H1 (cell line): ENCODE results near the gene UROC1. TPM values are rescaled to one million over a fixed set of nuclear protein-coding genes. Genes with fewer than 3 reads are reported as not detected.

Experiments used
- CTCF ChIA-PET: fragments of 300-600 bp; sonication (Branson Sonifier 250); formaldehyde crosslinking; loops from one replicate; lab custom pipeline; 2021; ENCODE audit not compliant: partially characterized antibody; lab: Charles Lee
- POLR2A ChIA-PET: fragments of 300-600 bp; sonication (Branson Sonifier 250); formaldehyde crosslinking; loops from one replicate; lab custom pipeline; 2021; ENCODE audit warnings: inconsistent platforms; ENCODE audit not compliant: partially characterized antibody; lab: Charles Lee
- DNase-seq, 2 experiments: peaks; one replicate each; pipeline versions ENCODE4 v3.0.0 to v3.0.0-alpha.2; 2010 to 2022; ENCODE audit warnings: low spot score in 2 of 2, low read depth in 1 of 2, mixed read lengths in 1 of 2
- FAIRE-seq: peaks from 2 replicates; lab custom pipeline; 2011; peaks lifted over from hg19 to GRCh38; lab: Jason Lieb, UNC
- H2AFZ ChIP-seq: 2 replicates; pipeline ENCODE4 v1.8.1; 2012; ENCODE audit warnings: low read length, inconsistent platforms
- H2AK5ac ChIP-seq: 2 replicates; pipeline ENCODE4 v1.6.1; 2013; ENCODE audit warnings: low read depth, low read length
- H2BK120ac ChIP-seq: replicated peaks from 2 replicates; pipeline ENCODE3; 2013; ENCODE audit warnings: low read depth, low read length, inconsistent platforms
- H2BK12ac ChIP-seq: 2 replicates; pipeline ENCODE4 v1.6.1; 2013; ENCODE audit warnings: low read depth, low read length
- H2BK15ac ChIP-seq: 2 replicates; pipeline ENCODE4 v1.6.1; 2013; ENCODE audit warnings: low read length
- H2BK20ac ChIP-seq: 2 replicates; pipeline ENCODE4 v1.6.1; 2013; ENCODE audit warnings: low read length
- H2BK5ac ChIP-seq: 2 replicates; pipeline ENCODE4 v1.6.1; 2013; ENCODE audit warnings: low read depth, low read length
- H3K14ac ChIP-seq: 2 replicates; pipeline ENCODE4 v1.6.1; 2013; ENCODE audit warnings: inconsistent platforms; ENCODE audit not compliant: insufficient read length
- H3K18ac ChIP-seq: 2 replicates; pipeline ENCODE4 v1.6.1; 2013; ENCODE audit warnings: low read length; ENCODE audit errors: extremely low read depth
- H3K23ac ChIP-seq: 2 replicates; pipeline ENCODE4 v1.6.1; 2013; ENCODE audit warnings: inconsistent platforms; ENCODE audit not compliant: insufficient read length
- H3K23me2 ChIP-seq: 2 replicates; pipeline ENCODE4 v1.6.1; 2013; ENCODE audit warnings: low read depth, low read length
- H3K27ac ChIP-seq: 2 replicates; pipeline ENCODE4 v1.6.1; 2011; ENCODE audit warnings: low read depth, low read length, inconsistent platforms
- H3K27me3 ChIP-seq, 4 experiments: replicated peaks in 1 of 4; 1 replicate in 1 of 4; 2 replicates in 3 of 4; pipeline versions ENCODE4 v1.6.1 to v1.8.1; 2011 to 2013; ENCODE audit warnings: low read length in 3 of 4, mild to moderate bottlenecking in 3 of 4, inconsistent platforms in 2 of 4, mixed read lengths in 2 of 4, moderate library complexity in 1 of 4; ENCODE audit not compliant: control insufficient read depth in 3 of 4, insufficient read depth in 3 of 4; ENCODE audit errors: extremely low read depth in 1 of 4
- H3K36me3 ChIP-seq, 4 experiments: 2 replicates each; pipeline versions ENCODE4 v1.6.1 to v1.8.1; 2011 to 2013; ENCODE audit warnings: mild to moderate bottlenecking in 4 of 4, low read length in 3 of 4, moderate library complexity in 2 of 4, control low read depth in 1 of 4, inconsistent platforms in 1 of 4; ENCODE audit not compliant: insufficient read depth in 4 of 4, control insufficient read depth in 2 of 4
- H3K4ac ChIP-seq: replicated peaks from 2 replicates; pipeline ENCODE3; 2013; ENCODE audit warnings: low read length, low read depth, mixed read lengths, inconsistent platforms; ENCODE audit not compliant: insufficient read length
- H3K4me1 ChIP-seq, 4 experiments: replicated peaks in 1 of 4; 1 replicate in 1 of 4; 2 replicates in 3 of 4; pipeline versions ENCODE4 v1.6.1 to v1.8.1; 2011 to 2013; ENCODE audit warnings: low read length in 3 of 4, inconsistent platforms in 2 of 4, mixed read lengths in 1 of 4; ENCODE audit not compliant: insufficient read depth in 4 of 4, control insufficient read depth in 3 of 4
- H3K4me2 ChIP-seq, 2 experiments: 2 replicates each; pipeline versions ENCODE4 v1.6.1 to v1.8.1; 2011 to 2013; ENCODE audit warnings: low read depth in 2 of 2, low read length in 2 of 2, control low read depth in 1 of 2, inconsistent platforms in 1 of 2, mild to moderate bottlenecking in 1 of 2; ENCODE audit not compliant: insufficient read depth in 1 of 2
- H3K4me3 ChIP-seq, 4 experiments: fragments of 200-600, 300-600 bp in 1 of 4; sonication (generic), shearing (Covaris generic), sonication (Bioruptor Twin) in 1 of 4; 2 replicates each; pipeline versions ENCODE4 v1.5.1 to v1.8.1; 2011 to 2016; ENCODE audit warnings: low read length in 4 of 4, low read depth in 3 of 4, control low read depth in 2 of 4, inconsistent platforms in 2 of 4, mild to moderate bottlenecking in 2 of 4, mixed read lengths in 1 of 4, moderate library complexity in 1 of 4; ENCODE audit not compliant: insufficient read depth in 2 of 4; ENCODE audit errors: extremely low read depth in 1 of 4
- H3K56ac ChIP-seq: replicated peaks from 2 replicates; pipeline ENCODE3; 2013; ENCODE audit warnings: low read depth, mild to moderate bottlenecking, mixed read lengths, low read length, inconsistent platforms; ENCODE audit not compliant: insufficient read length
- H3K79me1 ChIP-seq: 2 replicates; pipeline ENCODE4 v1.6.1; 2013; ENCODE audit warnings: low read depth, low read length, control low read depth
- H3K79me2 ChIP-seq, 2 experiments: 2 replicates each; pipeline versions ENCODE4 v1.6.1 to v1.8.1; 2012 to 2013; ENCODE audit warnings: low read length in 2 of 2, mild to moderate bottlenecking in 2 of 2, inconsistent platforms in 1 of 2; ENCODE audit not compliant: insufficient read depth in 2 of 2, control insufficient read depth in 1 of 2
- H3K9ac ChIP-seq, 4 experiments: replicated peaks in 1 of 4; 1 replicate in 1 of 4; 2 replicates in 3 of 4; pipeline versions ENCODE4 v1.6.1 to v1.8.1; 2011 to 2013; ENCODE audit warnings: low read depth in 3 of 4, low read length in 3 of 4, control low read depth in 2 of 4, mild to moderate bottlenecking in 2 of 4, moderate library complexity in 2 of 4, inconsistent platforms in 1 of 4; ENCODE audit errors: extremely low read depth in 1 of 4
- H3K9me3 ChIP-seq, 2 experiments: 2 replicates each; pipeline versions ENCODE4 v1.6.1 to v1.8.1; 2012 to 2013; ENCODE audit warnings: mild to moderate bottlenecking in 2 of 2, moderate library complexity in 2 of 2, control low read depth in 1 of 2, inconsistent platforms in 1 of 2, low read depth in 1 of 2, low read length in 1 of 2, mixed read lengths in 1 of 2; ENCODE audit not compliant: insufficient read depth in 2 of 2
- H4K20me1 ChIP-seq, 2 experiments: replicated peaks in 1 of 2; 2 replicates each; pipeline versions ENCODE3 to v1.8.1; 2011 to 2013; ENCODE audit warnings: inconsistent platforms in 2 of 2, low read length in 2 of 2, mild to moderate bottlenecking in 1 of 2; ENCODE audit not compliant: insufficient read depth in 2 of 2, control insufficient read depth in 1 of 2
- H4K5ac ChIP-seq: 2 replicates; pipeline ENCODE4 v1.6.1; 2013; ENCODE audit warnings: low read length, low read depth, mixed read lengths, inconsistent platforms; ENCODE audit not compliant: insufficient read length
- H4K8ac ChIP-seq: 2 replicates; pipeline ENCODE4 v1.8.0; 2013; ENCODE audit warnings: mild to moderate bottlenecking, moderate library complexity, low read length, inconsistent platforms; ENCODE audit not compliant: insufficient read depth; ENCODE audit errors: extremely low read depth
- H4K91ac ChIP-seq: replicated peaks from 2 replicates; pipeline ENCODE3; 2013; ENCODE audit warnings: low read length, mixed read lengths, inconsistent platforms; ENCODE audit not compliant: insufficient read length
- BCL11A ChIP-seq, 2 experiments: IDR thresholded peaks; one replicate each; pipeline ENCODE4 v1.6.1; 2011; ENCODE audit warnings: low read depth in 2 of 2, low read length in 2 of 2, mild to moderate bottlenecking in 2 of 2
- CBX8 ChIP-seq: fragments of 300-800, 300-1000 bp; sonication (generic); IDR thresholded peaks from 2 replicates; pipeline ENCODE4 v1.7.1; 2016; ENCODE audit warnings: low read depth, low read length, borderline replicate concordance
- CTCF ChIP-seq, 3 experiments: IDR thresholded peaks; 1 replicate in 2 of 3; 2 replicates in 1 of 3; pipeline versions ENCODE4 v1.5.1 to v1.6.1; 2011; ENCODE audit warnings: low read length in 3 of 3, mild to moderate bottlenecking in 3 of 3, inconsistent platforms in 2 of 3, low read depth in 1 of 3, moderate library complexity in 1 of 3; ENCODE audit not compliant: insufficient read depth in 1 of 3; ENCODE audit errors: control extremely low read depth in 1 of 3
- POLR2A ChIP-seq, 2 experiments: IDR thresholded peaks; 1 replicate in 1 of 2; 2 replicates in 1 of 2; pipeline ENCODE4 v1.6.1; 2011; ENCODE audit warnings: low read depth in 2 of 2, low read length in 2 of 2, mild to moderate bottlenecking in 2 of 2; ENCODE audit errors: control extremely low read depth in 1 of 2
- RBBP5 ChIP-seq: IDR thresholded peaks from 2 replicates; pipeline ENCODE4 v1.7.1; 2012; ENCODE audit warnings: low read depth, mild to moderate bottlenecking, inconsistent platforms, low read length, moderate library complexity, borderline replicate concordance
- SIRT6 ChIP-seq: IDR thresholded peaks from one replicate; pipeline ENCODE4 v1.7.1; 2012; ENCODE audit warnings: low read length, inconsistent platforms
- SP4 ChIP-seq: IDR thresholded peaks from 2 replicates; pipeline ENCODE4 v1.6.1; 2012; ENCODE audit warnings: low read length, inconsistent platforms
- USF2 ChIP-seq: IDR thresholded peaks from 2 replicates; pipeline ENCODE4 v1.6.1; 2011; ENCODE audit warnings: low read length, improper control_type of control experiment
- WGBS, 2 experiments: shearing (Covaris generic) in 1 of 2; methylation state at CpG; one replicate each; pipeline versions ENCODE4 v1.1.6 to v1.1.7; 2013 to 2015; ENCODE audit warnings: low lambda C conversion rate in 2 of 2, mixed read lengths in 2 of 2, inconsistent platforms in 1 of 2, low coverage in 1 of 2, missing lambda C conversion rate in 1 of 2; ENCODE audit not compliant: insufficient replicate concordance in 2 of 2, insufficient coverage in 1 of 2, insufficient read length in 1 of 2; ENCODE audit errors: extremely low coverage in 1 of 2, missing lambda C conversion rate in 1 of 2; 5-methylcytosine and 5-hydroxymethylcytosine counted together
- polyA plus RNA-seq, 7 experiments: library from polyadenylated mRNA; depleted of rRNA in 3 of 7; stranded (reverse) in 5 of 7; unstranded in 2 of 7; fragments of >200 nt in 5 of 7; fragments of 200-250 nt in 2 of 7; gene quantifications; 1 replicate in 5 of 7; 2 replicates in 1 of 7; 4 replicates in 1 of 7; pipeline versions ENCODE4 v1.2.1 to v1.2.3, GENCODE V29; 2011 to 2013; ENCODE audit warnings: missing spikeins in 2 of 7, mixed read lengths in 2 of 7
- total RNA-seq: library from RNA; stranded (reverse); fragmentation: NEBNext Ultra II Directional; extraction: Animal tissue kit (Norgen Biotek cat#: 25700); gene quantifications from 2 replicates; pipeline ENCODE4 v1.2.1, GENCODE V29; 2021
- TF ChIP-seq, protein P1 (sequence below): IDR thresholded peaks from 2 replicates; pipeline ENCODE4 v1.6.1; 2012; ENCODE audit warnings: low read length, inconsistent platforms

The UROC1 gene
- total and polyA plus RNA-seq, 2 of the 8 experiments (the other 6 are each of a cell fraction or from before 2014, with no cell fraction given): 0.03 TPM; not detected in 1

GRCh38 chr3:126528419-126528799 is 10.8 kb upstream of the UROC1 start:
- H4K20me1 ChIP-seq: peaks cover 0 to 4% of the 10 kb centered on the region in 2 experiments
- H3K56ac ChIP-seq: no peak overlapping the region
- FAIRE-seq (no peak), DNase-seq (no peak)
- no peak overlapping the region for H2BK20ac ChIP-seq
- no peak overlapping the region for H2AFZ ChIP-seq
- H3K27ac ChIP-seq: no peak overlapping the region
- H3K4ac ChIP-seq: no peak overlapping the region
- H2BK5ac ChIP-seq: no peak overlapping the region
- no peak overlapping the region for H3K4me3 ChIP-seq
- H3K4me2 ChIP-seq: no peak overlapping the region
- no peak overlapping the region for H4K91ac ChIP-seq
- peaks cover 7% of the 10 kb centered on the region; the same call in 1 of the 2 replicates for H3K23me2 ChIP-seq
- POLR2A ChIA-PET: no interaction called here
- H2BK120ac ChIP-seq: no peak overlapping the region
- H4K8ac ChIP-seq: no peak overlapping the region
- no peaks in the 10 kb centered on the region for H3K36me3 ChIP-seq
- WGBS, 2 experiments: 87% methylated on average over 5 of the region's 5 CpGs; no CpG with 5 or more reads in 1 of the 2 experiments
- no peak overlapping the region for H3K14ac ChIP-seq
- H3K4me1 ChIP-seq: peaks cover 0 to 16% (median 10%) of the 10 kb centered on the region in 4 experiments; a peak in 6 of 7 replicates
- H2BK15ac ChIP-seq: no peak overlapping the region
- no peaks in the 10 kb centered on the region for H3K79me2 ChIP-seq
- H3K27me3 ChIP-seq: peaks cover 0 to 9% (median 6%) of the 10 kb centered on the region in 4 experiments; a peak in 4 of 7 replicates
- H3K23ac ChIP-seq: no peak overlapping the region
- H4K5ac ChIP-seq: no peak overlapping the region
- no peak overlapping the region for H3K18ac ChIP-seq
- no peak overlapping the region for H2AK5ac ChIP-seq
- no peaks in the 10 kb centered on the region for H3K79me1 ChIP-seq
- no peak overlapping the region for H2BK12ac ChIP-seq
- CTCF ChIA-PET: no interaction called here
- H3K9me3 ChIP-seq: no peaks in the 10 kb centered on the region
- H3K9ac ChIP-seq: no peak overlapping the region
- TF ChIP-seq USF2: no peak
- TF ChIP-seq SP4: no peak
- TF ChIP-seq BCL11A (IDR thresholded peaks at IDR 0.05; ENCODE audit: low read depth in 2 of 2, low read length in 2 of 2): no peak
- TF ChIP-seq CBX8: no peak
- no peak for TF ChIP-seq POLR2A (IDR thresholded peaks at IDR 0.05; ENCODE audit: control extremely low read depth in 1 of 2, low read depth in 2 of 2, low read length in 2 of 2)
- TF ChIP-seq, protein P1, sequence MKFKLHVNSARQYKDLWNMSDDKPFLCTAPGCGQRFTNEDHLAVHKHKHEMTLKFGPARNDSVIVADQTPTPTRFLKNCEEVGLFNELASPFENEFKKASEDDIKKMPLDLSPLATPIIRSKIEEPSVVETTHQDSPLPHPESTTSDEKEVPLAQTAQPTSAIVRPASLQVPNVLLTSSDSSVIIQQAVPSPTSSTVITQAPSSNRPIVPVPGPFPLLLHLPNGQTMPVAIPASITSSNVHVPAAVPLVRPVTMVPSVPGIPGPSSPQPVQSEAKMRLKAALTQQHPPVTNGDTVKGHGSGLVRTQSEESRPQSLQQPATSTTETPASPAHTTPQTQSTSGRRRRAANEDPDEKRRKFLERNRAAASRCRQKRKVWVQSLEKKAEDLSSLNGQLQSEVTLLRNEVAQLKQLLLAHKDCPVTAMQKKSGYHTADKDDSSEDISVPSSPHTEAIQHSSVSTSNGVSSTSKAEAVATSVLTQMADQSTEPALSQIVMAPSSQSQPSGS: no peak
- TF ChIP-seq CTCF (IDR thresholded peaks at IDR 0.05; ENCODE audit: control extremely low read depth in 1 of 3, insufficient read depth in 1 of 3, low read depth in 1 of 3, low read length in 3 of 3): no peak
- no peak for TF ChIP-seq SIRT6
- no peak for TF ChIP-seq RBBP5
